SK-N-SH (cell line): Measurements from ENCODE around the gene RPS6KB2.

Experiments used
- ELF1 ChIP-seq: IDR thresholded peaks from 2 replicates; pipeline ENCODE4 v1.4.0; 2012
- YY1 ChIP-seq: IDR thresholded peaks from 2 replicates; pipeline ENCODE4 v1.4.0; 2012; ENCODE audit warnings: low read depth, mild to moderate bottlenecking
- TF ChIP-seq, protein P1 (sequence below): fragments of 200-600 bp; sonication (generic); IDR thresholded peaks from 2 replicates; pipeline ENCODE4 v1.6.1; 2017; ENCODE audit warnings: antibody characterized with exemption, mild to moderate bottlenecking, moderate library complexity

DNA sequence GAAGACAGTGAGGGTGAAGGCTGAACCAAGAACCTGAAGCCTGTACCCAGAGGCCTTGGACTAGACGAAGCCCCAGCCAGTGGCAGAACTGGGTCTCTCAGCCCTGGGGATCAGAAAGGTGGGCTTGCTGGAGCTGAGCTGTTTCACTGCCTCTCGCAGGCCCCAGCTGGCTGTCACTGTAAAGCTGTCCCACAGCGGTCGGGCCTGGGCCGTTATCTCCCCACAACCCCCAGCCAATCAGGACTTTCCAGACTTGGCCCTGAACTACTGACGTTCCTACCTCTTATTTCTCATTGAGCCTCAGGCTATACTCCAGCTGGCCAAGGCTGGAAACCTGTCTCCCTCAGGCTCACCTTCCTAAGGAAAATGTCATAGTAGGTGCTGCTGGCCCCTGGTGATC is 30.8 kb upstream of the RPS6KB2 start:
- TF ChIP-seq, protein P1, sequence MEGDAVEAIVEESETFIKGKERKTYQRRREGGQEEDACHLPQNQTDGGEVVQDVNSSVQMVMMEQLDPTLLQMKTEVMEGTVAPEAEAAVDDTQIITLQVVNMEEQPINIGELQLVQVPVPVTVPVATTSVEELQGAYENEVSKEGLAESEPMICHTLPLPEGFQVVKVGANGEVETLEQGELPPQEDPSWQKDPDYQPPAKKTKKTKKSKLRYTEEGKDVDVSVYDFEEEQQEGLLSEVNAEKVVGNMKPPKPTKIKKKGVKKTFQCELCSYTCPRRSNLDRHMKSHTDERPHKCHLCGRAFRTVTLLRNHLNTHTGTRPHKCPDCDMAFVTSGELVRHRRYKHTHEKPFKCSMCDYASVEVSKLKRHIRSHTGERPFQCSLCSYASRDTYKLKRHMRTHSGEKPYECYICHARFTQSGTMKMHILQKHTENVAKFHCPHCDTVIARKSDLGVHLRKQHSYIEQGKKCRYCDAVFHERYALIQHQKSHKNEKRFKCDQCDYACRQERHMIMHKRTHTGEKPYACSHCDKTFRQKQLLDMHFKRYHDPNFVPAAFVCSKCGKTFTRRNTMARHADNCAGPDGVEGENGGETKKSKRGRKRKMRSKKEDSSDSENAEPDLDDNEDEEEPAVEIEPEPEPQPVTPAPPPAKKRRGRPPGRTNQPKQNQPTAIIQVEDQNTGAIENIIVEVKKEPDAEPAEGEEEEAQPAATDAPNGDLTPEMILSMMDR, result no peak
- no peak for TF ChIP-seq YY1
- no peak for TF ChIP-seq ELF1
